ENCODE data around the gene RAB3B. TPM values are rescaled to one million over a fixed set of nuclear protein-coding genes. Genes with fewer than 3 reads are reported as not detected.

The RAB3B gene
- total and polyA plus RNA-seq, 9 of the 15 experiments (the other 6 are each of a cell fraction or from before 2014, with no cell fraction given), result 0.07 to 0.47 (median 0.27) TPM

DNA sequence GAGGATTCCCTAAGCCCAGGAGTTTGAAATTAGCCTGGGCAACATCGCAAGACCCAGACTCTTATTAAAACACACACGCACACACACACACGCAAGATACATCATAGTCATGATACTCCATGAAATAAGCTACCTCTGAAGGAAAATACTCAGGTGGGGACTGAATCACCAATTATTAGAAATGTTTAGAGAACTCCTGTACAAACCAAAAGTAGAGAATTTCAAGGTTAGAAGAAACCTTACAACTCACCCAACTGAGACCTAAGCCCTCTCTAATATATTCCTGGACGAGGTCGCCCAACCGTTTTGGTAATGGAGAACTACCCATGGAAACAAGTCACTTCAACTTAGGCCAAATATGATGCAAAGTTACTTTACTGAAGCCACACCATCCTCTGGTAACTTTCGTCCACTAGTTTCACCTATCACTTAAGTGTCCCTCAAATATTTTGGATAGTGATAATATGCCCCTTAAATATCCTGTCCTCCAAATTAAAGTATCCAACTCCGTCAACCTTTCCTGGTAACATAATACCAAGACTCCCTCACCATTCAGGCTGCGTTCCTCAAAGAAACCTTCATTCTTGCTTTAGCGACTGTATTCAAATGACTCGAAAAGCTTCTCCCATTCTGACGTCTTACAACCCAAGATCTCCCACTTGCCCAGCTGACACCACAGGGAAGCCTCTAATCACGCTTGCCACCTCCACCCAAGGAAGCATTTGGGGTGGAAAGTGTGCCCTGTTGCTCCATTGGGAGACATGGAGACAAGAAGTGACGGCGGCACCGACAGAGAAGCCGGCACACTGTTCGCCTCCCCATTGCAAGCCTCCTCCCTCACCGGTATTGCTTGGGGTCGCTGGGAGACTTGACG, 112.8 kb downstream of the RAB3B start (continued):
- peak; percentile 11 for TF ChIP-seq BRD9 (IDR thresholded peaks at IDR 0.05; ENCODE audit: low read depth, partially characterized antibody)
- TF ChIP-seq CBX3 (IDR thresholded peaks at IDR 0.05; ENCODE audit: borderline replicate concordance in 1 of 2, low read length in 2 of 2), result no peak
- TF ChIP-seq CBX2 (IDR thresholded peaks at IDR 0.05; ENCODE audit: insufficient read depth, low read length, poor library complexity, severe bottlenecking), result no peak
- TF ChIP-seq STAG1 (CRISPR knock-in tag; IDR thresholded peaks at IDR 0.05; ENCODE audit: borderline replicate concordance), result no peak
- no peak for TF ChIP-seq ARID2 (IDR thresholded peaks at IDR 0.05)
- TF ChIP-seq HDAC3 (IDR thresholded peaks at IDR 0.05; ENCODE audit: borderline replicate concordance, partially characterized antibody), result peak; percentile 62
- no peak for TF ChIP-seq CREB1 (IDR thresholded peaks at IDR 0.05)
- TF ChIP-seq CREB1 (CRISPR knock-in tag; IDR thresholded peaks at IDR 0.05), result no peak
- 0 out of 2 replicates have a peak, but pooled peaks have one; percentile 29 for TF ChIP-seq NCOR1 (IDR thresholded peaks at IDR 0.05)
- TF ChIP-seq, protein P1, sequence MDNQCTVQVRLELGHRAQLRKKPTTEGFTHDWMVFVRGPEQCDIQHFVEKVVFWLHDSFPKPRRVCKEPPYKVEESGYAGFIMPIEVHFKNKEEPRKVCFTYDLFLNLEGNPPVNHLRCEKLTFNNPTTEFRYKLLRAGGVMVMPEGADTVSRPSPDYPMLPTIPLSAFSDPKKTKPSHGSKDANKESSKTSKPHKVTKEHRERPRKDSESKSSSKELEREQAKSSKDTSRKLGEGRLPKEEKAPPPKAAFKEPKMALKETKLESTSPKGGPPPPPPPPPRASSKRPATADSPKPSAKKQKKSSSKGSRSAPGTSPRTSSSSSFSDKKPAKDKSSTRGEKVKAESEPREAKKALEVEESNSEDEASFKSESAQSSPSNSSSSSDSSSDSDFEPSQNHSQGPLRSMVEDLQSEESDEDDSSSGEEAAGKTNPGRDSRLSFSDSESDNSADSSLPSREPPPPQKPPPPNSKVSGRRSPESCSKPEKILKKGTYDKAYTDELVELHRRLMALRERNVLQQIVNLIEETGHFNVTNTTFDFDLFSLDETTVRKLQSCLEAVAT (IDR thresholded peaks at IDR 0.05), result peak in 1 of 2 experiments; percentile 88; a peak in 3 of 4 replicates
- TF ChIP-seq, protein P2, sequence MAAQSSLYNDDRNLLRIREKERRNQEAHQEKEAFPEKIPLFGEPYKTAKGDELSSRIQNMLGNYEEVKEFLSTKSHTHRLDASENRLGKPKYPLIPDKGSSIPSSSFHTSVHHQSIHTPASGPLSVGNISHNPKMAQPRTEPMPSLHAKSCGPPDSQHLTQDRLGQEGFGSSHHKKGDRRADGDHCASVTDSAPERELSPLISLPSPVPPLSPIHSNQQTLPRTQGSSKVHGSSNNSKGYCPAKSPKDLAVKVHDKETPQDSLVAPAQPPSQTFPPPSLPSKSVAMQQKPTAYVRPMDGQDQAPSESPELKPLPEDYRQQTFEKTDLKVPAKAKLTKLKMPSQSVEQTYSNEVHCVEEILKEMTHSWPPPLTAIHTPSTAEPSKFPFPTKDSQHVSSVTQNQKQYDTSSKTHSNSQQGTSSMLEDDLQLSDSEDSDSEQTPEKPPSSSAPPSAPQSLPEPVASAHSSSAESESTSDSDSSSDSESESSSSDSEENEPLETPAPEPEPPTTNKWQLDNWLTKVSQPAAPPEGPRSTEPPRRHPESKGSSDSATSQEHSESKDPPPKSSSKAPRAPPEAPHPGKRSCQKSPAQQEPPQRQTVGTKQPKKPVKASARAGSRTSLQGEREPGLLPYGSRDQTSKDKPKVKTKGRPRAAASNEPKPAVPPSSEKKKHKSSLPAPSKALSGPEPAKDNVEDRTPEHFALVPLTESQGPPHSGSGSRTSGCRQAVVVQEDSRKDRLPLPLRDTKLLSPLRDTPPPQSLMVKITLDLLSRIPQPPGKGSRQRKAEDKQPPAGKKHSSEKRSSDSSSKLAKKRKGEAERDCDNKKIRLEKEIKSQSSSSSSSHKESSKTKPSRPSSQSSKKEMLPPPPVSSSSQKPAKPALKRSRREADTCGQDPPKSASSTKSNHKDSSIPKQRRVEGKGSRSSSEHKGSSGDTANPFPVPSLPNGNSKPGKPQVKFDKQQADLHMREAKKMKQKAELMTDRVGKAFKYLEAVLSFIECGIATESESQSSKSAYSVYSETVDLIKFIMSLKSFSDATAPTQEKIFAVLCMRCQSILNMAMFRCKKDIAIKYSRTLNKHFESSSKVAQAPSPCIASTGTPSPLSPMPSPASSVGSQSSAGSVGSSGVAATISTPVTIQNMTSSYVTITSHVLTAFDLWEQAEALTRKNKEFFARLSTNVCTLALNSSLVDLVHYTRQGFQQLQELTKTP (IDR thresholded peaks at IDR 0.05; ENCODE audit: low read depth in 1 of 2, partially characterized antibody in 2 of 2), result peak in 1 of 2 experiments; percentile 36
- TF ChIP-seq MYNN (IDR thresholded peaks at IDR 0.05), result no peak
- no peak for TF ChIP-seq MYNN (CRISPR knock-in tag; IDR thresholded peaks at IDR 0.05)
- TF ChIP-seq MBD2 (IDR thresholded peaks at IDR 0.05; ENCODE audit: borderline replicate concordance, low read depth), result no peak
- TF ChIP-seq HMG20B (CRISPR knock-in tag; IDR thresholded peaks at IDR 0.05), result no peak
- TF ChIP-seq ELF4 (CRISPR knock-in tag; IDR thresholded peaks at IDR 0.05), result no peak
- TF ChIP-seq MXI1 (IDR thresholded peaks at IDR 0.05; ENCODE audit: low read depth, low read length), result no peak
- TF ChIP-seq SNIP1 (IDR thresholded peaks at IDR 0.05; ENCODE audit: low read depth), result no peak
- no peak for TF ChIP-seq HNRNPUL1 (IDR thresholded peaks at IDR 0.05; ENCODE audit: low read length)
- TF ChIP-seq SRSF9 (IDR thresholded peaks at IDR 0.05; ENCODE audit: borderline replicate concordance, low read depth, low read length), result no peak
- TF ChIP-seq ZNF124 (CRISPR knock-in tag; IDR thresholded peaks at IDR 0.05), result no peak
- TF ChIP-seq RBFOX2 (IDR thresholded peaks at IDR 0.05; ENCODE audit: low read depth, low read length), result no peak
- peak in 1 of 2 experiments; percentile 46; a peak in 2 of 4 replicates for TF ChIP-seq SIN3A (IDR thresholded peaks at IDR 0.05; ENCODE audit: borderline replicate concordance in 2 of 2, control insufficient read depth in 1 of 2, low read depth in 2 of 2, low read length in 2 of 2)
- no peak for TF ChIP-seq RCOR1 (IDR thresholded peaks at IDR 0.05; ENCODE audit: borderline replicate concordance in 1 of 2, low read depth in 2 of 2, low read length in 2 of 2)
- no peak for TF ChIP-seq PHTF2 (CRISPR knock-in tag; IDR thresholded peaks at IDR 0.05)
